WTC11 (cell line): Measurements from ENCODE around the gene DIAPH1. TPM values are rescaled to one million over a fixed set of nuclear protein-coding genes. Genes with fewer than 3 reads are reported as not detected.

Experiments used
- ATAC-seq: fragments of 200-7000 bp; cut with Tn5 transposase; 2 replicates; pipeline ENCODE4 v1.10.0; 2021; ENCODE audit warnings: mild to moderate bottlenecking, moderate library complexity
- CTCF ChIA-PET: fragments of 300-600 bp; sonication (Branson Sonifier 250); formaldehyde crosslinking; loops from one replicate; lab custom pipeline; 2021; ENCODE audit warnings: antibody characterized with exemption; lab: Charles Lee
- POLR2A ChIA-PET: fragments of 350-600 bp; sonication (Branson Sonifier 250); formaldehyde crosslinking; loops from one replicate; lab custom pipeline; 2021; ENCODE audit warnings: antibody characterized with exemption; lab: Charles Lee
- DNase-seq: peaks from one replicate; pipeline ENCODE4 v3.0.0; 2021; ENCODE audit warnings: low spot score
- H3K27ac Mint-ChIP-seq: 2 replicates; pipeline ENCODE4 v1.8.0; 2021; ENCODE audit warnings: mixed read lengths
- H3K27me3 Mint-ChIP-seq: 2 replicates; pipeline ENCODE4 v1.8.0; 2021; ENCODE audit warnings: low read depth, mild to moderate bottlenecking, moderate library complexity, mixed read lengths
- H3K36me3 Mint-ChIP-seq: 2 replicates; pipeline ENCODE4 v1.8.0; 2021; ENCODE audit warnings: mixed read lengths
- H3K4me1 Mint-ChIP-seq: 2 replicates; pipeline ENCODE4 v1.8.0; 2022; ENCODE audit warnings: mixed read lengths
- H3K4me3 Mint-ChIP-seq: 2 replicates; pipeline ENCODE4 v1.8.0; 2021; ENCODE audit warnings: mild to moderate bottlenecking, moderate library complexity, mixed read lengths
- H3K9me3 Mint-ChIP-seq: 2 replicates; pipeline ENCODE4 v1.8.0; 2021; ENCODE audit warnings: mixed read lengths
- ARID4B ChIP-seq: sonication (generic); formaldehyde crosslinking; IDR thresholded peaks from 2 replicates; pipeline ENCODE4 v1.8.0; 2023; ENCODE audit warnings: missing genetic modification reagents, mild to moderate bottlenecking, borderline replicate concordance
- ATF2 ChIP-seq: sonication (generic); formaldehyde crosslinking; IDR thresholded peaks from 2 replicates; pipeline ENCODE4 v1.8.1; 2022; ENCODE audit warnings: low read depth, missing genetic modification reagents, borderline replicate concordance
- CREB1 ChIP-seq: sonication (generic); formaldehyde crosslinking; IDR thresholded peaks from 2 replicates; pipeline ENCODE4 v1.8.0; 2023; ENCODE audit warnings: mild to moderate bottlenecking, missing genetic modification reagents
- ETV6 ChIP-seq: sonication (generic); formaldehyde crosslinking; IDR thresholded peaks from 2 replicates; pipeline ENCODE4 v1.8.1; 2022; ENCODE audit warnings: mild to moderate bottlenecking, missing genetic modification reagents
- FOXP4 ChIP-seq: sonication (generic); formaldehyde crosslinking; IDR thresholded peaks from 2 replicates; pipeline ENCODE4 v1.8.0; 2022; ENCODE audit warnings: mild to moderate bottlenecking, missing genetic modification reagents
- GRHL2 ChIP-seq: fragments of 250-450 bp; sonication (Bioruptor Pico); IDR thresholded peaks from 2 replicates; pipeline ENCODE4 v1.8.0; 2022; ENCODE audit warnings: mild to moderate bottlenecking, moderate library complexity; ENCODE audit not compliant: insufficient replicate concordance, severe bottlenecking
- NR2C2 ChIP-seq: sonication (generic); formaldehyde crosslinking; IDR thresholded peaks from 2 replicates; pipeline ENCODE4 v1.8.0; 2022; ENCODE audit warnings: mild to moderate bottlenecking, missing genetic modification reagents
- NR3C1 ChIP-seq: sonication (generic); formaldehyde crosslinking; conservative IDR thresholded peaks from 2 replicates; pipeline ENCODE4 v1.8.1; 2023; ENCODE audit warnings: low read depth, mild to moderate bottlenecking, missing genetic modification reagents
- PREB ChIP-seq: sonication (generic); formaldehyde crosslinking; IDR thresholded peaks from 2 replicates; pipeline ENCODE4 v1.8.1; 2022; ENCODE audit warnings: mild to moderate bottlenecking, missing genetic modification reagents, moderate library complexity, borderline replicate concordance
- RELA ChIP-seq: sonication (generic); formaldehyde crosslinking; IDR thresholded peaks from 2 replicates; pipeline ENCODE4 v1.8.1; 2022; ENCODE audit warnings: missing genetic modification reagents, mild to moderate bottlenecking, borderline replicate concordance
- ZNF138 ChIP-seq: sonication (generic); formaldehyde crosslinking; conservative IDR thresholded peaks from 2 replicates; pipeline ENCODE4 v1.8.1; 2022; ENCODE audit warnings: mild to moderate bottlenecking, moderate library complexity, missing genetic modification reagents
- ZNF281 ChIP-seq: sonication (generic); formaldehyde crosslinking; IDR thresholded peaks from 2 replicates; pipeline ENCODE4 v1.8.0; 2023; ENCODE audit warnings: mild to moderate bottlenecking, missing genetic modification reagents
- total RNA-seq: library from RNA; stranded (reverse); gene quantifications from 3 replicates; pipeline ENCODE4 v1.2.3, GENCODE V29; 2021

DIAPH1 gene
- total RNA-seq, 1 experiment from 2014 or later = 109 TPM

- POLR2A ChIA-PET = interaction anchor here (2.4 to 2.8 kb wide), 2 partner anchors 12 to 47 kb away, joined by 13 to 19 read pairs; partner anchors contain the start of gene FCHSD1
Observed at GRCh38 chr5:141638771-141639170, 20.0 kb upstream of the DIAPH1 start.

More at GRCh38 chr5:141638771-141639170, 20.0 kb upstream of the DIAPH1 start:
- no peak for ATAC-seq
- TF ChIP-seq GRHL2 = no peak
- no peak for TF ChIP-seq ZNF138 (CRISPR knock-in tag)
- TF ChIP-seq PREB (CRISPR knock-in tag) = no peak
- TF ChIP-seq FOXP4 = no peak
- TF ChIP-seq ARID4B (CRISPR knock-in tag) = no peak
- TF ChIP-seq ZNF281 (CRISPR knock-in tag) = no peak
- no peak for TF ChIP-seq CREB1 (CRISPR knock-in tag)
- TF ChIP-seq NR2C2 (CRISPR knock-in tag) = no peak
- TF ChIP-seq ATF2 (CRISPR knock-in tag) = no peak
- TF ChIP-seq NR3C1 (CRISPR knock-in tag) = no peak
- no peak for TF ChIP-seq RELA (CRISPR knock-in tag)
- TF ChIP-seq ETV6 (CRISPR knock-in tag) = no peak
- peaks cover 12% of the 10 kb centered on the region for H3K36me3 Mint-ChIP-seq
- peaks cover 26% of the 10 kb centered on the region for H3K4me1 Mint-ChIP-seq
- no peak for DNase-seq
- H3K27ac Mint-ChIP-seq = no peak overlapping the region
- H3K9me3 Mint-ChIP-seq = no peaks in the 10 kb centered on the region
- peak overlapping the region; percentile 81; the same call in 1 of the 2 replicates for H3K4me3 Mint-ChIP-seq
- no peaks in the 10 kb centered on the region for H3K27me3 Mint-ChIP-seq
- CTCF ChIA-PET = interaction anchor here (1.6 to 3.0 kb wide), 3 partner anchors 31 to 47 kb away, joined by 6 to 42 read pairs (median 12); partner anchors contain the start of gene ARAP3
